NT2/D1 (cell line): ENCODE data around the gene N4BP3.

Experiments used
- YY1 ChIP-seq: IDR thresholded peaks from 2 replicates; pipeline ENCODE4 v1.6.1; 2011; ENCODE audit not compliant: insufficient read length, insufficient read depth
- ZNF274 ChIP-seq: IDR thresholded peaks from 2 replicates; pipeline ENCODE4 v1.6.1; 2011; ENCODE audit warnings: mild to moderate bottlenecking, low read depth, low read length

DNA sequence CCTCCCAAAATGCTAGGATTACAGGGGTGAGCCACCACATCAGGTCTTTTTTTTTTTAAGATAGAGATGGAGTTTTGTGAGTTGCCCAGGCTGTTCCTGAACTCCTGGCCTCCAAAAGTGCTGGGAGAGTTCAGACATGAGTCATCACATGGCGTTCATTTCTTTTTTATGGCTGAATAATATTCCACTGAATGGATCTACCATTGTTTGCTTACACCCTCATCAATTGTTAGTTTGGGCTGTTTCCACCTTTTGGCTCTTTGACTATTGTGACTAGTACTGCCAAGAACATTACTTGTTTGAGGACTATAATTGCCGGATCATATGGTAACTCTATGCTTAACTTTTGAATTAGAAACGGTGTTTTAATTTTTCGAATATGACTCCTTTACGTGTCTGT lies 787 bp upstream of the N4BP3 start:
- TF ChIP-seq ZNF274 (no peak), YY1 (no peak)
